Stimulated activated naive B cell treated with anti-CD40 and anti-IgM and Interleukin-4, amounts not matched to agents 10 μg/mL and 1 μg/mL and 100 μg/mL, for 72 hours (primary cell): ENCODE data around the gene URM1.
A peak's percentile ranks its signal among the peaks of the same experiment; 100 is the strongest.
"Not testable (repeated sequence)": the region's sequence is repeated elsewhere in the genome, so short reads cannot be mapped to it uniquely, and the experiment has no call there.

Experiments
- ATAC-seq, 2 donors: fragments of 150-1000 bp; cut with Tn5 transposase; replicated peaks; 2 replicates each; pipeline ENCODE4 v1.10.0; 2021; ENCODE audit warnings: moderate library complexity in 1 of 2
- DNase-seq: peaks from one replicate; pipeline ENCODE4 v3.0.0; 2021
- H3K27ac Mint-ChIP-seq: one replicate; pipeline ENCODE4 v1.8.0; 2022; ENCODE audit warnings: mild to moderate bottlenecking, mixed read lengths
- H3K27me3 Mint-ChIP-seq, 2 donors: one replicate each; pipeline ENCODE4 v1.8.0; 2022; ENCODE audit warnings: mixed read lengths in 2 of 2
- H3K36me3 Mint-ChIP-seq, 2 donors: one replicate each; pipeline ENCODE4 v1.8.0; 2022; ENCODE audit warnings: mixed read lengths in 2 of 2, mild to moderate bottlenecking in 1 of 2
- H3K4me1 Mint-ChIP-seq, 2 donors: one replicate each; pipeline ENCODE4 v1.8.0; 2022; ENCODE audit warnings: mixed read lengths in 2 of 2, mild to moderate bottlenecking in 1 of 2
- H3K4me3 Mint-ChIP-seq, 2 donors: one replicate each; pipeline ENCODE4 v1.8.0; 2022; ENCODE audit warnings: mild to moderate bottlenecking in 2 of 2, mixed read lengths in 2 of 2, moderate library complexity in 1 of 2
- H3K9me3 Mint-ChIP-seq, 2 donors: one replicate each; pipeline ENCODE4 v1.8.0; 2022; ENCODE audit warnings: mixed read lengths in 2 of 2, mild to moderate bottlenecking in 1 of 2

URM1 gene

GRCh38 chr9:128397831-128398230 is 26.7 kb downstream of the URM1 start:
- DNase-seq (no peak), ATAC-seq (no peak)
- H3K4me1 Mint-ChIP-seq = peaks cover 6 to 14% of the 10 kb centered on the region in 2 donors
- H3K9me3 Mint-ChIP-seq = no peaks in the 10 kb centered on the region
- peaks cover 3 to 15% of the 10 kb centered on the region in 2 donors for H3K27me3 Mint-ChIP-seq
- H3K27ac Mint-ChIP-seq = no peak overlapping the region
- no peak overlapping the region for H3K4me3 Mint-ChIP-seq
- peaks cover 9 to 12% of the 10 kb centered on the region in 2 donors for H3K36me3 Mint-ChIP-seq

- DNase-seq (no peak), ATAC-seq (no peak)
- Mint-ChIP-seq H3K27ac (no peak overlapping the region), H3K36me3 (peaks cover 0 to 2% of the 10 kb centered on the region in 2 donors), H3K4me3 (no peak overlapping the region), H3K4me1 (peaks cover 6 to 14% of the 10 kb centered on the region in 2 donors), H3K27me3 (peaks cover 3 to 15% of the 10 kb centered on the region in 2 donors), H3K9me3 (no peaks in the 10 kb centered on the region)
Observed at GRCh38 chr9:128399861-128400260, 28.7 kb downstream of the URM1 start.

GRCh38 chr9:128404560-128404959 is 33.4 kb downstream of the URM1 start:
- H3K4me1 Mint-ChIP-seq = no peaks in the 10 kb centered on the region
- no peak for ATAC-seq
- H3K27ac Mint-ChIP-seq = no peak overlapping the region
- no peak for DNase-seq
- peaks cover 0 to 2% of the 10 kb centered on the region in 2 donors for H3K36me3 Mint-ChIP-seq
- peaks cover 20 to 33% of the 10 kb centered on the region in 2 donors for H3K27me3 Mint-ChIP-seq
- no peaks in the 10 kb centered on the region for H3K9me3 Mint-ChIP-seq
- no peak overlapping the region for H3K4me3 Mint-ChIP-seq

GRCh38 chr9:128405077-128405779 is 34.1 kb downstream of the URM1 start:
- ATAC-seq = no peak
- peaks cover 24 to 40% of the 10 kb centered on the region in 2 donors for H3K27me3 Mint-ChIP-seq
- H3K27ac Mint-ChIP-seq = no peak overlapping the region

GRCh38 chr9:128405780-128406171 is 34.6 kb downstream of the URM1 start:
- H3K36me3 Mint-ChIP-seq = peaks cover 0 to 2% of the 10 kb centered on the region in 2 donors
- no peaks in the 10 kb centered on the region for H3K9me3 Mint-ChIP-seq
- H3K27me3 Mint-ChIP-seq = peaks cover 26 to 45% of the 10 kb centered on the region in 2 donors
- DNase-seq (no peak), ATAC-seq (no peak)
- no peak overlapping the region for H3K27ac Mint-ChIP-seq
- no peaks in the 10 kb centered on the region for H3K4me1 Mint-ChIP-seq
- H3K4me3 Mint-ChIP-seq = no peak overlapping the region

More at GRCh38 chr9:128405077-128405779, 34.1 kb downstream of the URM1 start:
- DNase-seq = no peak
- Mint-ChIP-seq H3K4me3 (no peak overlapping the region), H3K4me1 (no peaks in the 10 kb centered on the region), H3K36me3 (peaks cover 0 to 2% of the 10 kb centered on the region in 2 donors), H3K9me3 (no peaks in the 10 kb centered on the region)

GRCh38 chr9:128406848-128407391 is 35.7 kb downstream of the URM1 start:
- Mint-ChIP-seq H3K4me1 (no peaks in the 10 kb centered on the region), H3K9me3 (no peaks in the 10 kb centered on the region), H3K4me3 (no peak overlapping the region), H3K27ac (no peak overlapping the region), H3K36me3 (no peaks in the 10 kb centered on the region), H3K27me3 (peaks cover 34 to 56% of the 10 kb centered on the region in 2 donors)
- DNase-seq = no peak
- ATAC-seq = no peak

GRCh38 chr9:128408963-128409431 is 37.8 kb downstream of the URM1 start:
- DNase-seq (no peak), ATAC-seq (no peak)
- no peaks in the 10 kb centered on the region for H3K9me3 Mint-ChIP-seq
- no peaks in the 10 kb centered on the region for H3K4me1 Mint-ChIP-seq
- peaks cover 38 to 69% of the 10 kb centered on the region in 2 donors for H3K27me3 Mint-ChIP-seq
- no peak overlapping the region for H3K4me3 Mint-ChIP-seq
- H3K27ac Mint-ChIP-seq = peak overlapping the region; percentile 52
- H3K36me3 Mint-ChIP-seq = no peaks in the 10 kb centered on the region

- no peaks in the 10 kb centered on the region for H3K9me3 Mint-ChIP-seq
- no peaks in the 10 kb centered on the region for H3K4me1 Mint-ChIP-seq
- ATAC-seq = no peak
- H3K36me3 Mint-ChIP-seq = no peaks in the 10 kb centered on the region
- DNase-seq = no peak
- H3K27me3 Mint-ChIP-seq = peaks cover 41 to 72% of the 10 kb centered on the region in 2 donors
- no peak overlapping the region for H3K4me3 Mint-ChIP-seq
- no peak overlapping the region for H3K27ac Mint-ChIP-seq
Observed at GRCh38 chr9:128409450-128409849, 38.3 kb downstream of the URM1 start.

GRCh38 chr9:128409978-128410377 is 38.8 kb downstream of the URM1 start:
- H3K36me3 Mint-ChIP-seq = no peaks in the 10 kb centered on the region
- no peaks in the 10 kb centered on the region for H3K4me1 Mint-ChIP-seq
- ATAC-seq = no peak
- no peak for DNase-seq
- no peaks in the 10 kb centered on the region for H3K9me3 Mint-ChIP-seq
- peaks cover 45 to 76% of the 10 kb centered on the region in 2 donors for H3K27me3 Mint-ChIP-seq
- no peak overlapping the region for H3K27ac Mint-ChIP-seq
- no peak overlapping the region for H3K4me3 Mint-ChIP-seq

GRCh38 chr9:128411364-128412119 is 40.4 kb downstream of the URM1 start:
- DNase-seq (no peak), ATAC-seq (no peak)
- Mint-ChIP-seq H3K4me3 (no peak overlapping the region), H3K36me3 (no peaks in the 10 kb centered on the region), H3K27me3 (peaks cover 49 to 78% of the 10 kb centered on the region in 2 donors), H3K9me3 (no peaks in the 10 kb centered on the region), H3K4me1 (peaks cover 0 to 2% of the 10 kb centered on the region in 2 donors), H3K27ac (no peak overlapping the region)

- peaks cover 46 to 79% of the 10 kb centered on the region in 2 donors for H3K27me3 Mint-ChIP-seq
- H3K9me3 Mint-ChIP-seq = no peaks in the 10 kb centered on the region
- H3K36me3 Mint-ChIP-seq = no peaks in the 10 kb centered on the region
- no peak overlapping the region for H3K27ac Mint-ChIP-seq
- ATAC-seq (peak; percentile 34 to 54), DNase-seq (no peak)
- H3K4me3 Mint-ChIP-seq = no peak overlapping the region
- peaks cover 0 to 5% of the 10 kb centered on the region in 2 donors for H3K4me1 Mint-ChIP-seq
Observed at GRCh38 chr9:128412120-128412790, 41.1 kb downstream of the URM1 start.

GRCh38 chr9:128413728-128414127 is 42.6 kb downstream of the URM1 start:
- DNase-seq, H3K4me1 Mint-ChIP-seq, H3K36me3 Mint-ChIP-seq, H3K4me3 Mint-ChIP-seq, ATAC-seq, H3K27ac Mint-ChIP-seq, H3K9me3 Mint-ChIP-seq: not testable (repeated sequence)
- H3K27me3 Mint-ChIP-seq = peaks cover 43 to 79% of the 10 kb centered on the region in 2 donors

GRCh38 chr9:128414461-128414860 is 43.3 kb downstream of the URM1 start:
- no peaks in the 10 kb centered on the region for H3K36me3 Mint-ChIP-seq
- no peak for ATAC-seq
- no peaks in the 10 kb centered on the region for H3K9me3 Mint-ChIP-seq
- no peak for DNase-seq
- H3K27ac Mint-ChIP-seq = no peak overlapping the region
- H3K27me3 Mint-ChIP-seq = peaks cover 42 to 82% of the 10 kb centered on the region in 2 donors
- no peak overlapping the region for H3K4me3 Mint-ChIP-seq
- H3K4me1 Mint-ChIP-seq = peaks cover 0 to 8% of the 10 kb centered on the region in 2 donors

- ATAC-seq (no peak), DNase-seq (no peak)
- H3K9me3 Mint-ChIP-seq = no peaks in the 10 kb centered on the region
- peaks cover 42 to 81% of the 10 kb centered on the region in 2 donors for H3K27me3 Mint-ChIP-seq
- H3K4me3 Mint-ChIP-seq = no peak overlapping the region
- H3K4me1 Mint-ChIP-seq = peaks cover 3 to 15% of the 10 kb centered on the region in 2 donors
- H3K27ac Mint-ChIP-seq = no peak overlapping the region
- no peaks in the 10 kb centered on the region for H3K36me3 Mint-ChIP-seq
Observed at GRCh38 chr9:128415281-128415680, 44.1 kb downstream of the URM1 start.
